ENCODE measurements around the gene ACADSB.

Gene ACADSB

GRCh38 chr10:123008355-123009104 is at the start of gene ACADSB, which contains the start of gene IKZF5:
Gene ACADSB, plus strand, starts transcription at chr10:123009006. Its CDS starts 24 bp downstream, at chr10:123009030.
Gene IKZF5, minus strand, starts transcription at chr10:123008795. Its CDS starts 10,170 bp downstream, at chr10:122998625.
- DNase-seq: peak; percentile 86 to 96 (median 91)

GRCh38 chr10:122962405-122962804 is 46.4 kb upstream of the ACADSB start:
- no peak for DNase-seq

- DNase-seq: no peak
Measured at GRCh38 chr10:122966879-122967278, 41.9 kb upstream of the ACADSB start.

- DNase-seq: no peak
Measured at GRCh38 chr10:122968698-122969097, 40.1 kb upstream of the ACADSB start.

GRCh38 chr10:122974023-122974422 is 34.8 kb upstream of the ACADSB start:
- no peak for DNase-seq

GRCh38 chr10:122974543-122975064 is 34.2 kb upstream of the ACADSB start:
- peak in 2 of 3 experiments; percentile 12 to 71 for DNase-seq

GRCh38 chr10:122980209-122981065 is 28.4 kb upstream of the ACADSB start, which contains the start of gene PSTK:
Gene PSTK, plus strand, starts transcription at chr10:122980401. Its CDS starts 79 bp downstream, at chr10:122980480.
- DNase-seq: peak; percentile 79 to 93 (median 90)

- DNase-seq: peak in 1 of 3 experiments; percentile 41
Measured at GRCh38 chr10:122981066-122981464, 27.7 kb upstream of the ACADSB start.

- no peak for DNase-seq
Measured at GRCh38 chr10:122983898-122984297, 24.9 kb upstream of the ACADSB start.

GRCh38 chr10:122984708-122985107 is 24.1 kb upstream of the ACADSB start:
- DNase-seq: no peak

- DNase-seq: no peak
Measured at GRCh38 chr10:122986335-122986734, 22.5 kb upstream of the ACADSB start.

- DNase-seq: no peak
Measured at GRCh38 chr10:122988501-122988900, 20.3 kb upstream of the ACADSB start.

- DNase-seq: no peak
Measured at GRCh38 chr10:122990278-122990677, 18.5 kb upstream of the ACADSB start.

- no peak for DNase-seq
Measured at GRCh38 chr10:122992031-122992585, 16.7 kb upstream of the ACADSB start.

GRCh38 chr10:122993797-122994336 is 14.9 kb upstream of the ACADSB start:
- DNase-seq: no peak

- DNase-seq: no peak
Measured at GRCh38 chr10:122995936-122996335, 12.9 kb upstream of the ACADSB start.

GRCh38 chr10:122997864-122998263 is 10.9 kb upstream of the ACADSB start:
- DNase-seq: no peak

- no peak for DNase-seq
Measured at GRCh38 chr10:122998360-122998917, 10.4 kb upstream of the ACADSB start.

- no peak for DNase-seq
Measured at GRCh38 chr10:122998934-122999333, 9.9 kb upstream of the ACADSB start.

- peak in 2 of 3 experiments; percentile 3 to 46 for DNase-seq
Measured at GRCh38 chr10:122999347-122999746, 9.5 kb upstream of the ACADSB start.

- DNase-seq: no peak
Measured at GRCh38 chr10:123000155-123000554, 8.7 kb upstream of the ACADSB start.

- no peak for DNase-seq
Measured at GRCh38 chr10:123001370-123001769, 7.4 kb upstream of the ACADSB start.

Data from NCI-H1417 (cell line).